K562 (cell line): ENCODE data around the gene SEC14L3. TPM values are rescaled to one million over a fixed set of nuclear protein-coding genes. Genes with fewer than 3 reads are reported as not detected.
A peak's percentile ranks its signal among the peaks of the same experiment; 100 is the strongest.

Experiments
- ATF3 ChIP-seq, 2 experiments: fragments of 450-650 bp in 1 of 2; sonication (generic) in 1 of 2; formaldehyde crosslinking in 1 of 2; IDR thresholded peaks in 1 of 2; conservative IDR thresholded peaks in 1 of 2; 2 replicates each; pipeline versions ENCODE4 v1.6.1 to v1.8.1; 2016 to 2023; ENCODE audit warnings: mild to moderate bottlenecking in 2 of 2, moderate library complexity in 2 of 2, inconsistent platforms in 1 of 2, missing genetic modification reagents in 1 of 2
- ATF4 ChIP-seq: fragments of 450-650 bp; formaldehyde crosslinking; IDR thresholded peaks from 2 replicates; pipeline ENCODE4 v1.4.0; 2022; ENCODE audit warnings: mild to moderate bottlenecking, moderate library complexity
- BHLHE40 ChIP-seq: IDR thresholded peaks from 2 replicates; pipeline ENCODE4 v1.6.1; 2011; ENCODE audit warnings: low read length, improper control_type of control experiment
- CBFA2T2 ChIP-seq: fragments of 450-650 bp; conservative IDR thresholded peaks from 2 replicates; pipeline ENCODE4 v1.6.1; 2017; ENCODE audit warnings: mild to moderate bottlenecking
- CCNT2 ChIP-seq: IDR thresholded peaks from 2 replicates; pipeline ENCODE4 v1.6.1; 2011; ENCODE audit warnings: borderline replicate concordance, low read depth, mild to moderate bottlenecking, moderate library complexity, mixed read lengths, low read length; ENCODE audit not compliant: insufficient read length; ENCODE audit errors: extremely low read depth
- EP300 ChIP-seq: IDR thresholded peaks from 2 replicates; pipeline ENCODE4 v1.6.1; 2012; ENCODE audit warnings: low read length, improper control_type of control experiment
- ERF ChIP-seq: fragments of 450-650 bp; formaldehyde crosslinking; IDR thresholded peaks from 2 replicates; pipeline ENCODE4 v1.4.0; 2020; ENCODE audit warnings: mild to moderate bottlenecking, mixed read lengths
- FOXK1 ChIP-seq: sonication (generic); formaldehyde crosslinking; IDR thresholded peaks from 2 replicates; pipeline ENCODE4 v1.8.0; 2022; ENCODE audit warnings: missing genetic modification reagents, mild to moderate bottlenecking, borderline replicate concordance
- FUS ChIP-seq: fragments of 200-400 bp; formaldehyde crosslinking; optimal IDR thresholded peaks from 2 replicates; pipeline ENCODE3; 2017; ENCODE audit warnings: low read depth, low read length
- GATA2 ChIP-seq: sonication (generic); formaldehyde crosslinking; IDR thresholded peaks from 2 replicates; pipeline ENCODE4 v1.4.0; 2020; ENCODE audit warnings: mild to moderate bottlenecking, missing genetic modification reagents
- HDAC1 ChIP-seq, 2 experiments: fragments of 450-650 bp; IDR thresholded peaks; 2 replicates each; pipeline ENCODE4 v1.6.1; 2016 to 2017; ENCODE audit warnings: inconsistent platforms in 1 of 2, mild to moderate bottlenecking in 1 of 2, moderate library complexity in 1 of 2
- MIER1 ChIP-seq: fragments of 450-650 bp; IDR thresholded peaks from 2 replicates; pipeline ENCODE4 v1.6.1; 2016; ENCODE audit warnings: antibody characterized with exemption, mild to moderate bottlenecking, low read depth
- MNT ChIP-seq, 2 experiments: fragments of 450-650 bp; conservative IDR thresholded peaks; 2 replicates each; pipeline ENCODE4 v1.6.1; 2017; ENCODE audit warnings: mild to moderate bottlenecking in 2 of 2, moderate library complexity in 2 of 2
- NELFE ChIP-seq: IDR thresholded peaks from 2 replicates; pipeline ENCODE4 v1.6.1; 2011; ENCODE audit warnings: mild to moderate bottlenecking; ENCODE audit not compliant: insufficient read depth, insufficient read length
- NFRKB ChIP-seq: fragments of 450-650 bp; IDR thresholded peaks from 2 replicates; pipeline ENCODE4 v1.6.1; 2016; ENCODE audit warnings: low read depth
- POLR2A ChIP-seq: fragments of 450-650 bp; conservative IDR thresholded peaks from 2 replicates; pipeline ENCODE4 v1.6.1; 2016
- POLR2AphosphoS5 ChIP-seq: IDR thresholded peaks from 2 replicates; pipeline ENCODE4 v1.6.1; 2011; ENCODE audit warnings: mild to moderate bottlenecking, low read depth, low read length, moderate library complexity; ENCODE audit not compliant: control insufficient read depth, insufficient read depth
- POLR2B ChIP-seq: fragments of 450-650 bp; IDR thresholded peaks from 2 replicates; pipeline ENCODE4 v1.6.1; 2018; ENCODE audit warnings: low read depth; ENCODE audit not compliant: partially characterized antibody
- PPARD ChIP-seq: fragments of 250-450 bp; sonication (Bioruptor Pico); IDR thresholded peaks from 2 replicates; pipeline ENCODE4 v1.8.0; 2022; ENCODE audit warnings: inconsistent platforms, mild to moderate bottlenecking, moderate library complexity
- SMARCA4 ChIP-seq: fragments of 450-650 bp; IDR thresholded peaks from 2 replicates; pipeline ENCODE4 v1.6.1; 2016
- SMARCE1 ChIP-seq: fragments of 450-650 bp; IDR thresholded peaks from 2 replicates; pipeline ENCODE4 v1.7.1; 2016; ENCODE audit warnings: mild to moderate bottlenecking
- SOX6 ChIP-seq: fragments of 450-650 bp; IDR thresholded peaks from 2 replicates; pipeline ENCODE4 v1.6.1; 2014; ENCODE audit warnings: mild to moderate bottlenecking
- SRF ChIP-seq, 2 experiments: fragments of 250-450, 450-650 bp in 1 of 2; sonication (Bioruptor Pico) in 1 of 2; sonication (generic) in 1 of 2; formaldehyde crosslinking; IDR thresholded peaks; 2 replicates each; pipeline versions ENCODE4 v1.5.0 to v1.5.1; 2020 to 2022; ENCODE audit warnings: mild to moderate bottlenecking in 1 of 2, missing genetic modification reagents in 1 of 2
- STAT5A ChIP-seq: IDR thresholded peaks from 2 replicates; pipeline ENCODE4 v1.6.1; 2012; ENCODE audit warnings: low read length, inconsistent platforms, borderline replicate concordance
- ZNF24 ChIP-seq: fragments of 450-650 bp; IDR thresholded peaks from 2 replicates; pipeline ENCODE4 v1.6.1; 2016
- ZNF561 ChIP-seq: fragments of 450-650 bp; formaldehyde crosslinking; conservative IDR thresholded peaks from 2 replicates; pipeline ENCODE4 v1.4.0; 2020; ENCODE audit warnings: mild to moderate bottlenecking, moderate library complexity
- ZSCAN32 ChIP-seq: fragments of 450-650 bp; formaldehyde crosslinking; IDR thresholded peaks from 2 replicates; pipeline ENCODE4 v1.4.0; 2020; ENCODE audit warnings: mild to moderate bottlenecking, moderate library complexity
- polyA plus RNA-seq, 8 experiments: library from polyadenylated mRNA; depleted of rRNA in 4 of 8; stranded (reverse) in 5 of 8; unstranded in 3 of 8; fragments of >200 nt; fragmentation: Nextera tagmentation in 2 of 8; fragmentation: Illumina TruSeq in 1 of 8; extraction: Ambion mirVana in 2 of 8; extraction: Trizol in 1 of 8; gene quantifications; 2 replicates each; pipeline versions ENCODE4 v1.2.1 to v1.2.3, GENCODE V29; 2011 to 2014; ENCODE audit warnings: inconsistent platforms in 1 of 8, missing spikeins in 1 of 8
- total RNA-seq, 7 experiments: library from RNA; depleted of rRNA in 6 of 7; stranded (reverse); fragments of >200 nt in 6 of 7; fragmentation: Illumina TruSeq in 2 of 7; extraction: Trizol in 2 of 7; gene quantifications; 2 replicates each; pipeline versions ENCODE4 v1.2.1 to v1.2.3, GENCODE V29; 2011 to 2021; ENCODE audit warnings: low replicate concordance in 1 of 7

SEC14L3 gene
- total and polyA plus RNA-seq, 9 of the 15 experiments (the other 6 are each of a cell fraction or from before 2014, with no cell fraction given) = not detected

GRCh38 chr22:30421695-30422480 lies 49.9 kb downstream of the SEC14L3 start (continued):
- no peak for TF ChIP-seq FOXK1 (CRISPR knock-in tag)
- peak; percentile 62; the same call in 1 of the 2 replicates for TF ChIP-seq GATA2 (CRISPR knock-in tag)
- peak; percentile 90 for TF ChIP-seq ZNF24
- TF ChIP-seq SRF (CRISPR knock-in tag; IDR thresholded peaks at IDR 0.05) = no peak
- TF ChIP-seq FUS = no peak
- TF ChIP-seq SMARCE1 = peak; percentile 82
- peak; percentile 57; the same call in 1 of the 2 replicates for TF ChIP-seq STAT5A
- peak in 1 of 2 experiments; percentile 58; a peak in 2 of 4 replicates for TF ChIP-seq MNT (conservative IDR thresholded peaks at IDR 0.05)
- TF ChIP-seq CCNT2 = peak; percentile 88
- peak; percentile 83 for TF ChIP-seq CBFA2T2
- peak; percentile 88 for TF ChIP-seq EP300
- TF ChIP-seq ERF (CRISPR knock-in tag) = no peak
- peak; percentile 22; the same call in 1 of the 2 replicates for TF ChIP-seq NFRKB
- TF ChIP-seq BHLHE40 = peak; percentile 91
- peak; percentile 46 for TF ChIP-seq POLR2A
- no peak for TF ChIP-seq NELFE
- peak in 1 of 2 experiments; percentile 55; a peak in 2 of 4 replicates for TF ChIP-seq HDAC1 (IDR thresholded peaks at IDR 0.05)
- no peak for TF ChIP-seq ZNF561 (CRISPR knock-in tag)
- no peak for TF ChIP-seq ZSCAN32
- TF ChIP-seq PPARD (CRISPR knock-in tag) = no peak
- peak; percentile 78 for TF ChIP-seq SOX6
- TF ChIP-seq ATF3 (IDR thresholded peaks at IDR 0.05) = peak; percentile 23; the same call in 1 of the 2 replicates
- TF ChIP-seq ATF3 (CRISPR knock-in tag; conservative IDR thresholded peaks at IDR 0.05) = no peak
- peak; percentile 22 for TF ChIP-seq POLR2B
- TF ChIP-seq POLR2AphosphoS5 = peak; percentile 74; the same call in 1 of the 2 replicates
- TF ChIP-seq MIER1 = peak; percentile 29; the same call in 1 of the 2 replicates
- peak; percentile 88 for TF ChIP-seq SMARCA4
- no peak for TF ChIP-seq ATF4 (CRISPR knock-in tag)
